KMS-11 (cell line): Measurements from ENCODE around the gene SERGEF.

Source experiments
- H2AFZ ChIP-seq: fragments of 200-600 bp; sonication (generic); 2 replicates; pipeline ENCODE4 v1.6.1; 2016; ENCODE audit warnings: antibody characterized with exemption, mixed run types, low read depth
- H3K27ac ChIP-seq: fragments of 200-600 bp; sonication (generic); 2 replicates; pipeline ENCODE4 v1.6.1; 2016; ENCODE audit warnings: mild to moderate bottlenecking, mixed run types
- H3K27me3 ChIP-seq: fragments of 200-600 bp; sonication (generic); 2 replicates; pipeline ENCODE4 v1.6.1; 2017; ENCODE audit warnings: mild to moderate bottlenecking, low read depth, mixed run types, moderate library complexity; ENCODE audit not compliant: insufficient read depth
- H3K36me3 ChIP-seq: fragments of 200-600 bp; sonication (generic); 2 replicates; pipeline ENCODE4 v1.6.1; 2017; ENCODE audit warnings: mild to moderate bottlenecking, mixed run types; ENCODE audit not compliant: insufficient read depth
- H3K4me1 ChIP-seq: fragments of 200-600 bp; sonication (generic); 2 replicates; pipeline ENCODE4 v1.6.1; 2016; ENCODE audit warnings: mild to moderate bottlenecking, low read depth, mixed run types; ENCODE audit not compliant: poor library complexity, severe bottlenecking
- H3K4me2 ChIP-seq: fragments of 200-600 bp; sonication (generic); 2 replicates; pipeline ENCODE4 v1.7.0; 2016; ENCODE audit warnings: mild to moderate bottlenecking, mixed run types
- H3K4me3 ChIP-seq: fragments of 200-600 bp; sonication (generic); IDR thresholded peaks from 2 replicates; pipeline ENCODE4 v1.6.1; 2017; ENCODE audit warnings: low read depth, low read length, mixed read lengths; ENCODE audit not compliant: insufficient read depth
- H3K79me2 ChIP-seq: fragments of 200-600 bp; sonication (generic); 2 replicates; pipeline ENCODE4 v1.6.1; 2016; ENCODE audit warnings: low read depth, mixed run types; ENCODE audit not compliant: insufficient read depth
- H3K9ac ChIP-seq: fragments of 200-600 bp; sonication (generic); 2 replicates; pipeline ENCODE4 v1.6.1; 2016; ENCODE audit warnings: mild to moderate bottlenecking, mixed run types
- H4K20me1 ChIP-seq: fragments of 200-600 bp; sonication (generic); 2 replicates; pipeline ENCODE4 v1.6.1; 2016; ENCODE audit warnings: mild to moderate bottlenecking, mixed run types; ENCODE audit not compliant: insufficient read depth
- TF ChIP-seq, protein P1 (sequence below): fragments of 200-600 bp; sonication (generic); conservative IDR thresholded peaks from 2 replicates; pipeline ENCODE4 v1.6.1; 2017; ENCODE audit warnings: low read depth, mild to moderate bottlenecking, antibody characterized with exemption, low read length, moderate library complexity, mixed read lengths

SERGEF gene

DNA sequence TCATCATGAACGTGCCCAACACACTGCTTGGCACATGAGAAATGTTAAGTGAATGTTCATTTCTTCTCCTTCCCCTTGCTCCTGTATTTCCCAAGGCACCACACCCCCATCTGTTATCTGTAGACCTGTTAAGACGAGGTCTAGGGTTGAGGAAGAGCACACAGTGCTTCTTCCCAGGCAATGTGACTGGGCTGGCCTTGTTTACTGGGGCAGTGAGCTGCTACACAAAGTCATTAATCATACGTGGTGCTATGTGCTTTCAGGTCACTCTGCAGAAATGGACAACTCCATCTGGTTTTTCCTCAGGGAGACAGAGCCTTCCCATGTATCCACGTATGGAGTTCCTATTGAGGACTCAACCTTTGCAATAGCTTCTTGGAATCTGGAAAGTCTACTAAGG is 159.6 kb downstream of the SERGEF start:
- H3K4me2 ChIP-seq = no peak overlapping the region
- TF ChIP-seq, protein P1, sequence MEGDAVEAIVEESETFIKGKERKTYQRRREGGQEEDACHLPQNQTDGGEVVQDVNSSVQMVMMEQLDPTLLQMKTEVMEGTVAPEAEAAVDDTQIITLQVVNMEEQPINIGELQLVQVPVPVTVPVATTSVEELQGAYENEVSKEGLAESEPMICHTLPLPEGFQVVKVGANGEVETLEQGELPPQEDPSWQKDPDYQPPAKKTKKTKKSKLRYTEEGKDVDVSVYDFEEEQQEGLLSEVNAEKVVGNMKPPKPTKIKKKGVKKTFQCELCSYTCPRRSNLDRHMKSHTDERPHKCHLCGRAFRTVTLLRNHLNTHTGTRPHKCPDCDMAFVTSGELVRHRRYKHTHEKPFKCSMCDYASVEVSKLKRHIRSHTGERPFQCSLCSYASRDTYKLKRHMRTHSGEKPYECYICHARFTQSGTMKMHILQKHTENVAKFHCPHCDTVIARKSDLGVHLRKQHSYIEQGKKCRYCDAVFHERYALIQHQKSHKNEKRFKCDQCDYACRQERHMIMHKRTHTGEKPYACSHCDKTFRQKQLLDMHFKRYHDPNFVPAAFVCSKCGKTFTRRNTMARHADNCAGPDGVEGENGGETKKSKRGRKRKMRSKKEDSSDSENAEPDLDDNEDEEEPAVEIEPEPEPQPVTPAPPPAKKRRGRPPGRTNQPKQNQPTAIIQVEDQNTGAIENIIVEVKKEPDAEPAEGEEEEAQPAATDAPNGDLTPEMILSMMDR = no peak
- H3K27ac ChIP-seq = no peak overlapping the region
- no peaks in the 10 kb centered on the region for H3K27me3 ChIP-seq
- H3K9ac ChIP-seq = no peak overlapping the region
- no peak overlapping the region for H2AFZ ChIP-seq
- no peak overlapping the region for H3K4me3 ChIP-seq
- H3K79me2 ChIP-seq = no peaks in the 10 kb centered on the region
- H4K20me1 ChIP-seq = no peaks in the 10 kb centered on the region
- no peaks in the 10 kb centered on the region for H3K4me1 ChIP-seq
- H3K36me3 ChIP-seq = no peaks in the 10 kb centered on the region

GRCh38 chr11:17852246-17852645 is 160.6 kb downstream of the SERGEF start:
- Histone ChIP-seq H3K4me2 (no peak overlapping the region), H3K36me3 (no peaks in the 10 kb centered on the region), H3K27me3 (no peaks in the 10 kb centered on the region), H3K4me1 (no peaks in the 10 kb centered on the region), H3K4me3 (no peak overlapping the region), H3K27ac (no peak overlapping the region), H4K20me1 (no peaks in the 10 kb centered on the region), H3K9ac (no peak overlapping the region), H3K79me2 (no peaks in the 10 kb centered on the region), H2AFZ (no peak overlapping the region)
- TF ChIP-seq, protein P1 = no peak

GRCh38 chr11:17851697-17852096 is 161.2 kb downstream of the SERGEF start:
- no peak overlapping the region for H2AFZ ChIP-seq
- H3K4me3 ChIP-seq = no peak overlapping the region
- no peaks in the 10 kb centered on the region for H3K27me3 ChIP-seq
- H3K9ac ChIP-seq = no peak overlapping the region
- H3K27ac ChIP-seq = no peak overlapping the region
- H3K79me2 ChIP-seq = no peaks in the 10 kb centered on the region
- TF ChIP-seq, protein P1 = no peak
- H3K4me2 ChIP-seq = no peak overlapping the region
- H3K4me1 ChIP-seq = no peaks in the 10 kb centered on the region
- H4K20me1 ChIP-seq = no peaks in the 10 kb centered on the region
- no peaks in the 10 kb centered on the region for H3K36me3 ChIP-seq

DNA sequence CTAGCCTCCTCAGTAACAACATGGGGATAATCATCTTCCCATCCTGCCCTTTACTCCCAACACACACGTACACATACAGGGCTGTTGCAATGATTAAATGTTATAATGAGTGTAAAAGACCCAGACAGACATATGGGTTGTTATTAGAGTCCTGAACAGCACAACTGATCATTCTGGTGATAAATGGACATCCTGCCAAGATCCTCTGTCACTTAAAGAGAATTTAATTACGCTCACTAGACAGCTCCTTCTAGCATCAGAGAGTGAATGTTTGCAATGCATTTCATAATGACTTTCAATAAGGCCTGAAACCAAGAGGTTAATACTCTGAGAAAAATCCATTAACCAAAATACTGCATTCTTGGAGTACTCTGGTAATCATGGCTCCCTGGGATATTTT is 162.5 kb downstream of the SERGEF start:
- H3K79me2 ChIP-seq = no peaks in the 10 kb centered on the region
- H3K4me3 ChIP-seq = no peak overlapping the region
- no peak overlapping the region for H3K27ac ChIP-seq
- no peak overlapping the region for H2AFZ ChIP-seq
- H3K27me3 ChIP-seq = no peaks in the 10 kb centered on the region
- H3K4me2 ChIP-seq = no peak overlapping the region
- no peak overlapping the region for H3K9ac ChIP-seq
- H3K4me1 ChIP-seq = no peaks in the 10 kb centered on the region
- TF ChIP-seq, protein P1 = no peak
- no peaks in the 10 kb centered on the region for H4K20me1 ChIP-seq
- H3K36me3 ChIP-seq = no peaks in the 10 kb centered on the region
